SH-SY5Y (cell line): ENCODE data around the gene SEMA4A.

Experiments used
- GATA2 ChIP-seq: IDR thresholded peaks from 2 replicates; pipeline ENCODE4 v1.6.1; 2011; ENCODE audit warnings: mild to moderate bottlenecking, low read depth, low read length
- GATA3 ChIP-seq: IDR thresholded peaks from 2 replicates; pipeline ENCODE4 v1.6.1; 2011; ENCODE audit warnings: low read depth, mild to moderate bottlenecking, low read length, moderate library complexity

DNA sequence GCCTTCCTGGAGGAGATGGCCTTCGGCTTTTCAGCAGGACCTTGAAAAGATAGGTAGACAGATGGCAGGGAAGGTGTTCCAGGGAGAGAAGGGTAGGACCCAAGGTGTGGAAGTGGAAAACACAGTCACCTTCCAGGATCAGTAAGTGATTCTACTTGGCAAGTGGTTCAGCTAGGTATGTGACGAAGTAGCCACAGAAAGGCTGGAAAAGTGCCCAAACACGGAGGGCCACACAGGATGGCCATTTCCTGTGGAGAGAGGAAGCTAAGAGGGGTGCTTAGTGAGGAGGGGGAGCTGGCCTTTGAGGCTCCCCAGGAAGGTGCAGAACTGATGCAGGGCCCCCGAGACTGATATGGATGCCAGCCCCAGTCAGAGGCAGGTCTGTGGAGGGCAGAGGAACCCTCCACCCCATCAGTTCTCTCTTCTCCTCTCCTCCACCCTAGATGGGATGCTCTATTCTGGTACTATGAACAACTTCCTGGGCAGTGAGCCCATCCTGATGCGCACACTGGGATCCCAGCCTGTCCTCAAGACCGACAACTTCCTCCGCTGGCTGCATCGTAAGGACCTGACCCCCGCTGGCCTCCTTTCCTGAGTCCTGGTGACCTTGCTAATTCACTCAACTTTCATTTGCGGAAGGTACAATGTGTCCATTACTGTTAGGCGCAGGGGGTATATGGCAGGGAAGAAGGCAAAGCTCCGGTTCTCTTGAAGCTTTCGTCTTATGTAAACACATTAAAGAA is 6.8 kb downstream of the SEMA4A start:
- TF ChIP-seq GATA2 = no peak
- TF ChIP-seq GATA3 = no peak
